ENCODE measurements around the gene LTO1. TPM values are rescaled to one million over a fixed set of nuclear protein-coding genes. Genes with fewer than 3 reads are reported as not detected.
A peak's percentile ranks its signal among the peaks of the same experiment; 100 is the strongest.

LTO1 gene
- total and polyA plus RNA-seq, 2 of the 13 experiments (the other 11 are each of a cell fraction or from before 2014, with no cell fraction given), result 11.8 to 15.0 TPM

DNA sequence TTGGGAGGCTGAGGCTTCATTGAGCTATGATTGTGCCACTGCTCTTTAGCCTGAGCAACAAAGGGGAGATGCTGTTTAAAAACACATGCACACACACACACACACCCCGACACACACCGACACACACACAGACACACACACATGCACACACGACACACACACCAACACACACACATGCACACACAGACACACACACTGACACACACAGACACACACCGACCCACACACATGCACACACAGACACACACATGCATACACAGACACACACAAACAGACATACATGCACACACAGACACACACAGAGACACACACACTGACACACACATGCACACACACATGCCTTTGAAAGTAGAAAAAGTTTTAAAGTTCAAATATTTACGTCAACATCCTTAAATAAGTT is 5.5 kb upstream of the LTO1 start:
- ATAC-seq (no peak), DNase-seq (ENCODE audit: low spot score) (no peak), FAIRE-seq (no peak)
- Histone ChIP-seq H3K36me3 (replicated peaks in 1 of 2; ENCODE audit: control insufficient read depth in 1 of 2, insufficient read depth in 2 of 2, low read length in 2 of 2) (no peaks in the 10 kb centered on the region), H3K27ac (ENCODE audit: extremely low read length, insufficient read depth, low read length) (no peak overlapping the region), H3K9me3 (ENCODE audit: low read length) (no peaks in the 10 kb centered on the region), H3K4me1 (ENCODE audit: insufficient read depth, low read length) (peaks cover 30% of the 10 kb centered on the region), H3K4me3 (replicated peaks in 1 of 3; ENCODE audit: insufficient read depth in 1 of 3, low read depth in 2 of 3, low read length in 3 of 3) (no peak overlapping the region), H4K20me1 (ENCODE audit: insufficient read depth, low read length) (no peaks in the 10 kb centered on the region), H3K4me2 (ENCODE audit: low read depth, low read length) (no peak overlapping the region), H2AFZ (ENCODE audit: low read length) (no peak overlapping the region), H3K79me2 (ENCODE audit: insufficient read depth, low read length) (no peaks in the 10 kb centered on the region), H3K27me3 (ENCODE audit: control insufficient read depth in 1 of 2, insufficient read depth in 2 of 2, low read length in 2 of 2) (peaks cover 0 to 4% of the 10 kb centered on the region in 2 experiments; a peak in 2 of 5 replicates), H3K9ac (ENCODE audit: insufficient read depth, low read depth, low read length) (no peak overlapping the region)
- in situ Hi-C loops (cut with HindIII; ENCODE audit: extremely low pct_ligation_motif_present, low pct_unique_long_range_greater_than_20kb), result no loop called here
- WGBS (ENCODE audit: low lambda C conversion rate), result 79% methylated on average over 5 of the region's 5 CpGs
- CTCF ChIA-PET (ENCODE audit: low intra/inter-chr PET ratio, low total read pairs), result no interaction called here
- BruUV-seq (replicated peaks), result no TSS peak
- TF ChIP-seq, protein P1, sequence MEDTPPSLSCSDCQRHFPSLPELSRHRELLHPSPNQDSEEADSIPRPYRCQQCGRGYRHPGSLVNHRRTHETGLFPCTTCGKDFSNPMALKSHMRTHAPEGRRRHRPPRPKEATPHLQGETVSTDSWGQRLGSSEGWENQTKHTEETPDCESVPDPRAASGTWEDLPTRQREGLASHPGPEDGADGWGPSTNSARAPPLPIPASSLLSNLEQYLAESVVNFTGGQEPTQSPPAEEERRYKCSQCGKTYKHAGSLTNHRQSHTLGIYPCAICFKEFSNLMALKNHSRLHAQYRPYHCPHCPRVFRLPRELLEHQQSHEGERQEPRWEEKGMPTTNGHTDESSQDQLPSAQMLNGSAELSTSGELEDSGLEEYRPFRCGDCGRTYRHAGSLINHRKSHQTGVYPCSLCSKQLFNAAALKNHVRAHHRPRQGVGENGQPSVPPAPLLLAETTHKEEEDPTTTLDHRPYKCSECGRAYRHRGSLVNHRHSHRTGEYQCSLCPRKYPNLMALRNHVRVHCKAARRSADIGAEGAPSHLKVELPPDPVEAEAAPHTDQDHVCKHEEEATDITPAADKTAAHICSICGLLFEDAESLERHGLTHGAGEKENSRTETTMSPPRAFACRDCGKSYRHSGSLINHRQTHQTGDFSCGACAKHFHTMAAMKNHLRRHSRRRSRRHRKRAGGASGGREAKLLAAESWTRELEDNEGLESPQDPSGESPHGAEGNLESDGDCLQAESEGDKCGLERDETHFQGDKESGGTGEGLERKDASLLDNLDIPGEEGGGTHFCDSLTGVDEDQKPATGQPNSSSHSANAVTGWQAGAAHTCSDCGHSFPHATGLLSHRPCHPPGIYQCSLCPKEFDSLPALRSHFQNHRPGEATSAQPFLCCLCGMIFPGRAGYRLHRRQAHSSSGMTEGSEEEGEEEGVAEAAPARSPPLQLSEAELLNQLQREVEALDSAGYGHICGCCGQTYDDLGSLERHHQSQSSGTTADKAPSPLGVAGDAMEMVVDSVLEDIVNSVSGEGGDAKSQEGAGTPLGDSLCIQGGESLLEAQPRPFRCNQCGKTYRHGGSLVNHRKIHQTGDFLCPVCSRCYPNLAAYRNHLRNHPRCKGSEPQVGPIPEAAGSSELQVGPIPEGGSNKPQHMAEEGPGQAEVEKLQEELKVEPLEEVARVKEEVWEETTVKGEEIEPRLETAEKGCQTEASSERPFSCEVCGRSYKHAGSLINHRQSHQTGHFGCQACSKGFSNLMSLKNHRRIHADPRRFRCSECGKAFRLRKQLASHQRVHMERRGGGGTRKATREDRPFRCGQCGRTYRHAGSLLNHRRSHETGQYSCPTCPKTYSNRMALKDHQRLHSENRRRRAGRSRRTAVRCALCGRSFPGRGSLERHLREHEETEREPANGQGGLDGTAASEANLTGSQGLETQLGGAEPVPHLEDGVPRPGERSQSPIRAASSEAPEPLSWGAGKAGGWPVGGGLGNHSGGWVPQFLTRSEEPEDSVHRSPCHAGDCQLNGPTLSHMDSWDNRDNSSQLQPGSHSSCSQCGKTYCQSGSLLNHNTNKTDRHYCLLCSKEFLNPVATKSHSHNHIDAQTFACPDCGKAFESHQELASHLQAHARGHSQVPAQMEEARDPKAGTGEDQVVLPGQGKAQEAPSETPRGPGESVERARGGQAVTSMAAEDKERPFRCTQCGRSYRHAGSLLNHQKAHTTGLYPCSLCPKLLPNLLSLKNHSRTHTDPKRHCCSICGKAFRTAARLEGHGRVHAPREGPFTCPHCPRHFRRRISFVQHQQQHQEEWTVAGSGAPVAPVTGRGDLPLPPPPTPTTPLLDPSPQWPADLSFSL (CRISPR knock-in tag; IDR thresholded peaks at IDR 0.05), result peak; percentile 75; the same call in 1 of the 2 replicates
- TF ChIP-seq FOXP1 (IDR thresholded peaks at IDR 0.05), result 0 out of 2 replicates have a peak, but pooled peaks have one; percentile 19
- no peak for TF ChIP-seq FOXP1 (CRISPR knock-in tag; IDR thresholded peaks at IDR 0.05)
- TF ChIP-seq ZBTB20 (CRISPR knock-in tag; IDR thresholded peaks at IDR 0.05; ENCODE audit: borderline replicate concordance, low read depth), result no peak
- peak; percentile 17; the same call in 1 of the 2 replicates for TF ChIP-seq ZNF207 (IDR thresholded peaks at IDR 0.05; ENCODE audit: borderline replicate concordance)
- peak; percentile 53 for TF ChIP-seq ZNF282 (IDR thresholded peaks at IDR 0.05; ENCODE audit: partially characterized antibody)
- 0 out of 2 replicates have a peak, but pooled peaks have one; percentile 10 for TF ChIP-seq RAD51 (IDR thresholded peaks at IDR 0.05; ENCODE audit: borderline replicate concordance)
- TF ChIP-seq PLRG1 (conservative IDR thresholded peaks at IDR 0.05), result peak; percentile 79; the same call in 1 of the 2 replicates
- no peak for TF ChIP-seq NRL (CRISPR knock-in tag; IDR thresholded peaks at IDR 0.05; ENCODE audit: borderline replicate concordance)
- TF ChIP-seq ZNF75D (CRISPR knock-in tag; IDR thresholded peaks at IDR 0.05; ENCODE audit: borderline replicate concordance), result no peak
- TF ChIP-seq NONO (IDR thresholded peaks at IDR 0.05), result 0 out of 2 replicates have a peak, but pooled peaks have one; percentile 30
- no peak for TF ChIP-seq NONO (CRISPR knock-in tag; conservative IDR thresholded peaks at IDR 0.05)
- peak; percentile 81; the same call in 1 of the 2 replicates for TF ChIP-seq NBN (conservative IDR thresholded peaks at IDR 0.05)
- TF ChIP-seq, protein P2, sequence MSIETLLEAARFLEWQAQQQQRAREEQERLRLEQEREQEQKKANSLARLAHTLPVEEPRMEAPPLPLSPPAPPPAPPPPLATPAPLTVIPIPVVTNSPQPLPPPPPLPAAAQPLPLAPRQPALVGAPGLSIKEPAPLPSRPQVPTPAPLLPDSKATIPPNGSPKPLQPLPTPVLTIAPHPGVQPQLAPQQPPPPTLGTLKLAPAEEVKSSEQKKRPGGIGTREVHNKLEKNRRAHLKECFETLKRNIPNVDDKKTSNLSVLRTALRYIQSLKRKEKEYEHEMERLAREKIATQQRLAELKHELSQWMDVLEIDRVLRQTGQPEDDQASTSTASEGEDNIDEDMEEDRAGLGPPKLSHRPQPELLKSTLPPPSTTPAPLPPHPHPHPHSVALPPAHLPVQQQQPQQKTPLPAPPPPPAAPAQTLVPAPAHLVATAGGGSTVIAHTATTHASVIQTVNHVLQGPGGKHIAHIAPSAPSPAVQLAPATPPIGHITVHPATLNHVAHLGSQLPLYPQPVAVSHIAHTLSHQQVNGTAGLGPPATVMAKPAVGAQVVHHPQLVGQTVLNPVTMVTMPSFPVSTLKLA (IDR thresholded peaks at IDR 0.05), result peak; percentile 73
- POLR2A ChIA-PET, result no interaction called here
- intact Hi-C loops (cut with micrococcal nuclease; ENCODE audit: unreplicated experiment), result no loop called here

All from HepG2 (cell line).